PC-9 (cell line): ENCODE results near the gene RBMX. TPM values are rescaled to one million over a fixed set of nuclear protein-coding genes. Genes with fewer than 3 reads are reported as not detected.

Source experiments
- BruUV-seq: library from RNA; stranded (reverse); fragments of 400-500 nt; replicated peaks from 2 replicates; lab custom pipeline; 2021; lab: Mats Ljungman, UMichigan
- CTCF ChIA-PET: fragments of 300-600 bp; sonication (Branson Sonifier 250); formaldehyde crosslinking; loops from one replicate; lab custom pipeline; 2022; ENCODE audit warnings: antibody characterized with exemption; lab: Charles Lee
- POLR2A ChIA-PET: fragments of 300-600 bp; sonication (Branson Sonifier 250); formaldehyde crosslinking; loops from one replicate; lab custom pipeline; 2022; ENCODE audit warnings: antibody characterized with exemption; ENCODE audit not compliant: unreplicated experiment; lab: Charles Lee
- DNase-seq, 2 experiments: peaks; one replicate each; pipeline versions ENCODE4 v3.0.0 to v3.0.0-alpha.2; 2015 to 2022; ENCODE audit warnings: mixed read lengths in 1 of 2
- H2AFZ ChIP-seq: fragments of 200-600 bp; sonication (generic); 2 replicates; pipeline ENCODE4 v1.8.1; 2017; ENCODE audit warnings: antibody characterized with exemption
- H3F3A ChIP-seq: fragments of 200-600 bp; sonication (generic); 2 replicates; pipeline ENCODE4 v1.8.1; 2017; ENCODE audit warnings: antibody characterized with exemption, mild to moderate bottlenecking, low read depth; ENCODE audit not compliant: insufficient read depth
- H3K27ac ChIP-seq: fragments of 200-600 bp; sonication (generic); 2 replicates; pipeline ENCODE4 v1.6.1; 2016; ENCODE audit warnings: mixed run types
- H3K27me3 ChIP-seq: fragments of 200-600 bp; sonication (generic); 2 replicates; pipeline ENCODE4 v1.6.1; 2016; ENCODE audit warnings: low read depth, mixed run types; ENCODE audit not compliant: insufficient read depth
- H3K36me3 ChIP-seq: fragments of 200-600 bp; sonication (generic); 2 replicates; pipeline ENCODE4 v1.6.1; 2016; ENCODE audit warnings: low read depth, mixed run types
- H3K4me1 ChIP-seq: fragments of 200-600 bp; sonication (generic); replicated peaks from 2 replicates; pipeline ENCODE4 v1.6.1; 2016; ENCODE audit warnings: mixed run types; ENCODE audit not compliant: insufficient read depth
- H3K4me2 ChIP-seq: fragments of 200-600 bp; sonication (generic); 2 replicates; pipeline ENCODE4 v1.6.1; 2017; ENCODE audit warnings: mixed run types
- H3K4me3 ChIP-seq: fragments of 200-600 bp; sonication (generic); 2 replicates; pipeline ENCODE4 v1.6.1; 2016; ENCODE audit warnings: mixed run types
- H3K79me2 ChIP-seq: fragments of 200-600 bp; sonication (generic); 2 replicates; pipeline ENCODE4 v1.6.1; 2017; ENCODE audit warnings: low read depth, mixed run types
- H3K9me2 ChIP-seq: fragments of 200-600 bp; sonication (generic); 2 replicates; pipeline ENCODE4 v1.8.1; 2017; ENCODE audit warnings: mild to moderate bottlenecking; ENCODE audit not compliant: insufficient read depth
- H3K9me3 ChIP-seq: fragments of 200-600 bp; sonication (generic); 2 replicates; pipeline ENCODE4 v1.8.1; 2016; ENCODE audit warnings: low read depth; ENCODE audit not compliant: insufficient read depth
- H4K20me1 ChIP-seq: fragments of 200-600 bp; sonication (generic); 2 replicates; pipeline ENCODE4 v1.8.1; 2017; ENCODE audit not compliant: insufficient read depth
- CTCF ChIP-seq: fragments of 200-600 bp; sonication (generic); conservative IDR thresholded peaks from 2 replicates; pipeline ENCODE4 v1.6.1; 2017; ENCODE audit warnings: mixed run types, antibody characterized with exemption, mild to moderate bottlenecking, moderate library complexity
- EZH2 ChIP-seq: fragments of 200-600 bp; sonication (generic); IDR thresholded peaks from 2 replicates; pipeline ENCODE4 v1.8.0; 2017; ENCODE audit warnings: antibody characterized with exemption, low read depth
- intact Hi-C: fragments of 100-400 bp; cut with micrococcal nuclease; formaldehyde crosslinking; loops from one replicate; pipeline ENCODE4 v1.10.0; 2022; ENCODE audit not compliant: unreplicated experiment
- total RNA-seq: library from RNA; stranded (reverse); gene quantifications from 2 replicates; pipeline ENCODE4 v1.2.3, GENCODE V29; 2021

RBMX gene
- total RNA-seq, 1 experiment from 2014 or later: 275 TPM

GRCh38 chrX:136867096-136867491, 13.4 kb downstream of the RBMX start:
- Histone ChIP-seq H3K27ac (no peak overlapping the region), H3K4me2 (no peak overlapping the region), H3F3A (peaks cover 49% of the 10 kb centered on the region), H4K20me1 (peaks cover 35% of the 10 kb centered on the region), H3K36me3 (peaks cover 43% of the 10 kb centered on the region), H3K9me3 (no peaks in the 10 kb centered on the region), H3K79me2 (peaks cover 16% of the 10 kb centered on the region; the same call in 1 of the 2 replicates), H3K4me1 (no peaks in the 10 kb centered on the region), H3K4me3 (no peak overlapping the region), H2AFZ (no peak overlapping the region), H3K27me3 (no peaks in the 10 kb centered on the region), H3K9me2 (no peaks in the 10 kb centered on the region)
- no peak for DNase-seq
- TF ChIP-seq EZH2 (no peak), CTCF (no peak)
- POLR2A ChIA-PET: no interaction called here
- intact Hi-C loops: no loop called here
- BruUV-seq: no TSS peak
- CTCF ChIA-PET: no interaction called here

DNA sequence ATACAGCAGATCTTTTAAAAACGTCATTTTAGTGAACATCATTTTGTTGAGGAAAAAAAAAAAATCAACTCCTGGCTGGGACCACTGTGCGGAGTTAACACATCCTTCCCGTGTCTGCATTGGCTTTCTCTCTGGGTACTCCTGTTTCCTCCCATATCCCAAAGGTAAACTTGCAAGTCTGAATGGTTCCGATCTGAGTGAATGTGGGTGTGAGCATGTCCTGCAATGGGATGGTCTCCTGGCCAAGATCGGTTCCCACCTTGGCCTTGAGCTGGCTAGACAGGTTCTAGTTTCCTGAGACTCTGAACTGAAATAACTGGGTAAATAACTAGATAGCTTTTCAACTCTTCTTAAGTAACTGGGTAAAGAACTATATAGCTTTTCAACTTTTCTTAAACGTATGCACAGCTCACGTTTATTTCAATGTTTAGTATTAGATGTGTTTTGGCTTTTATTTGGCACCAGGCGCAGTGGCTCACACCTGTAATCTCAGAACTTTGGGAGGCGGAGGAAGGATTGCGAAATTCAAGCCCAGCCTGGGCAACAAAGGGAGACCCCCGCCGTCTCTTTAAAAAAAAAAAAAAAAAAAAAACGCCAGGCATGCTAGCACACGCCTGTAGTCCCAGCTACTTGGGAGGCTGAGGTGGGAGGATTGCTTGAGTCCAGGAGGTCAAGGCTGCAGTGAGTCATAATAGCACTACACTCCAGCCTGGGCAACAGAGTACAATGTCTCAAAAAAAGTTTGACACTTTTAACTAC, 14.0 kb downstream of the RBMX start:
- H3K79me2 ChIP-seq: peaks cover 13% of the 10 kb centered on the region; the same call in 1 of the 2 replicates
- no peaks in the 10 kb centered on the region for H3K9me2 ChIP-seq
- TSS peak; percentile 1 for BruUV-seq
- H3K4me1 ChIP-seq: no peaks in the 10 kb centered on the region
- no peaks in the 10 kb centered on the region for H3K9me3 ChIP-seq
- peaks cover 37% of the 10 kb centered on the region for H3K36me3 ChIP-seq
- DNase-seq: no peak
- no peak overlapping the region for H3K4me2 ChIP-seq
- H2AFZ ChIP-seq: no peak overlapping the region
- no peak for TF ChIP-seq CTCF
- TF ChIP-seq EZH2: no peak
- ChIA-PET POLR2A (interaction anchor here (0.6 kb wide), 1 partner anchor 12 kb away, joined by 4 read pairs; no protein-coding TSS in a partner anchor), CTCF (no interaction called here)
- peaks cover 48% of the 10 kb centered on the region for H3F3A ChIP-seq
- H4K20me1 ChIP-seq: peaks cover 29% of the 10 kb centered on the region
- H3K4me3 ChIP-seq: no peak overlapping the region
- no peaks in the 10 kb centered on the region for H3K27me3 ChIP-seq
- intact Hi-C loops: no loop called here
- no peak overlapping the region for H3K27ac ChIP-seq

GRCh38 chrX:136865270-136866158, 15.0 kb downstream of the RBMX start:
- Histone ChIP-seq H3K4me1 (no peaks in the 10 kb centered on the region), H3K4me2 (no peak overlapping the region), H3K9me2 (no peaks in the 10 kb centered on the region), H3K9me3 (no peaks in the 10 kb centered on the region), H3K4me3 (no peak overlapping the region), H4K20me1 (peaks cover 27% of the 10 kb centered on the region), H3K79me2 (peaks cover 13% of the 10 kb centered on the region; the same call in 1 of the 2 replicates), H2AFZ (no peak overlapping the region), H3K27ac (no peak overlapping the region), H3K36me3 (peaks cover 30% of the 10 kb centered on the region), H3F3A (peaks cover 44% of the 10 kb centered on the region), H3K27me3 (no peaks in the 10 kb centered on the region)
- no peak for DNase-seq
- ChIA-PET POLR2A (no interaction called here), CTCF (no interaction called here)
- no TSS peak for BruUV-seq
- TF ChIP-seq CTCF: no peak
- no peak for TF ChIP-seq EZH2
- intact Hi-C loops: no loop called here
